H1 (cell line): Measurements from ENCODE around the gene NEK2. TPM values are rescaled to one million over a fixed set of nuclear protein-coding genes. Genes with fewer than 3 reads are reported as not detected.

Experiments used
- CTCF ChIA-PET: fragments of 300-600 bp; sonication (Branson Sonifier 250); formaldehyde crosslinking; loops from one replicate; lab custom pipeline; 2021; ENCODE audit not compliant: partially characterized antibody; lab: Charles Lee
- POLR2A ChIA-PET: fragments of 300-600 bp; sonication (Branson Sonifier 250); formaldehyde crosslinking; loops from one replicate; lab custom pipeline; 2021; ENCODE audit warnings: inconsistent platforms; ENCODE audit not compliant: partially characterized antibody; lab: Charles Lee
- DNase-seq, 2 experiments: peaks; one replicate each; pipeline versions ENCODE4 v3.0.0 to v3.0.0-alpha.2; 2010 to 2022; ENCODE audit warnings: low spot score in 2 of 2, low read depth in 1 of 2, mixed read lengths in 1 of 2
- FAIRE-seq: peaks from 2 replicates; lab custom pipeline; 2011; peaks lifted over from hg19 to GRCh38; lab: Jason Lieb, UNC
- H2AFZ ChIP-seq: 2 replicates; pipeline ENCODE4 v1.8.1; 2012; ENCODE audit warnings: low read length, inconsistent platforms
- H2AK5ac ChIP-seq: 2 replicates; pipeline ENCODE4 v1.6.1; 2013; ENCODE audit warnings: low read depth, low read length
- H2BK120ac ChIP-seq: replicated peaks from 2 replicates; pipeline ENCODE3; 2013; ENCODE audit warnings: low read depth, low read length, inconsistent platforms
- H2BK12ac ChIP-seq: 2 replicates; pipeline ENCODE4 v1.6.1; 2013; ENCODE audit warnings: low read depth, low read length
- H2BK15ac ChIP-seq: 2 replicates; pipeline ENCODE4 v1.6.1; 2013; ENCODE audit warnings: low read length
- H2BK20ac ChIP-seq: 2 replicates; pipeline ENCODE4 v1.6.1; 2013; ENCODE audit warnings: low read length
- H2BK5ac ChIP-seq: 2 replicates; pipeline ENCODE4 v1.6.1; 2013; ENCODE audit warnings: low read depth, low read length
- H3K14ac ChIP-seq: 2 replicates; pipeline ENCODE4 v1.6.1; 2013; ENCODE audit warnings: inconsistent platforms; ENCODE audit not compliant: insufficient read length
- H3K18ac ChIP-seq: 2 replicates; pipeline ENCODE4 v1.6.1; 2013; ENCODE audit warnings: low read length; ENCODE audit errors: extremely low read depth
- H3K23ac ChIP-seq: 2 replicates; pipeline ENCODE4 v1.6.1; 2013; ENCODE audit warnings: inconsistent platforms; ENCODE audit not compliant: insufficient read length
- H3K23me2 ChIP-seq: 2 replicates; pipeline ENCODE4 v1.6.1; 2013; ENCODE audit warnings: low read depth, low read length
- H3K27ac ChIP-seq: 2 replicates; pipeline ENCODE4 v1.6.1; 2011; ENCODE audit warnings: low read depth, low read length, inconsistent platforms
- H3K27me3 ChIP-seq, 4 experiments: replicated peaks in 1 of 4; 1 replicate in 1 of 4; 2 replicates in 3 of 4; pipeline versions ENCODE4 v1.6.1 to v1.8.1; 2011 to 2013; ENCODE audit warnings: low read length in 3 of 4, mild to moderate bottlenecking in 3 of 4, inconsistent platforms in 2 of 4, mixed read lengths in 2 of 4, moderate library complexity in 1 of 4; ENCODE audit not compliant: control insufficient read depth in 3 of 4, insufficient read depth in 3 of 4; ENCODE audit errors: extremely low read depth in 1 of 4
- H3K36me3 ChIP-seq, 4 experiments: 2 replicates each; pipeline versions ENCODE4 v1.6.1 to v1.8.1; 2011 to 2013; ENCODE audit warnings: mild to moderate bottlenecking in 4 of 4, low read length in 3 of 4, moderate library complexity in 2 of 4, control low read depth in 1 of 4, inconsistent platforms in 1 of 4; ENCODE audit not compliant: insufficient read depth in 4 of 4, control insufficient read depth in 2 of 4
- H3K4ac ChIP-seq: replicated peaks from 2 replicates; pipeline ENCODE3; 2013; ENCODE audit warnings: low read length, low read depth, mixed read lengths, inconsistent platforms; ENCODE audit not compliant: insufficient read length
- H3K4me1 ChIP-seq, 4 experiments: replicated peaks in 1 of 4; 1 replicate in 1 of 4; 2 replicates in 3 of 4; pipeline versions ENCODE4 v1.6.1 to v1.8.1; 2011 to 2013; ENCODE audit warnings: low read length in 3 of 4, inconsistent platforms in 2 of 4, mixed read lengths in 1 of 4; ENCODE audit not compliant: insufficient read depth in 4 of 4, control insufficient read depth in 3 of 4
- H3K4me2 ChIP-seq, 2 experiments: 2 replicates each; pipeline versions ENCODE4 v1.6.1 to v1.8.1; 2011 to 2013; ENCODE audit warnings: low read depth in 2 of 2, low read length in 2 of 2, control low read depth in 1 of 2, inconsistent platforms in 1 of 2, mild to moderate bottlenecking in 1 of 2; ENCODE audit not compliant: insufficient read depth in 1 of 2
- H3K4me3 ChIP-seq, 4 experiments: fragments of 200-600, 300-600 bp in 1 of 4; sonication (generic), shearing (Covaris generic), sonication (Bioruptor Twin) in 1 of 4; 2 replicates each; pipeline versions ENCODE4 v1.5.1 to v1.8.1; 2011 to 2016; ENCODE audit warnings: low read length in 4 of 4, low read depth in 3 of 4, control low read depth in 2 of 4, inconsistent platforms in 2 of 4, mild to moderate bottlenecking in 2 of 4, mixed read lengths in 1 of 4, moderate library complexity in 1 of 4; ENCODE audit not compliant: insufficient read depth in 2 of 4; ENCODE audit errors: extremely low read depth in 1 of 4
- H3K56ac ChIP-seq: replicated peaks from 2 replicates; pipeline ENCODE3; 2013; ENCODE audit warnings: low read depth, mild to moderate bottlenecking, mixed read lengths, low read length, inconsistent platforms; ENCODE audit not compliant: insufficient read length
- H3K79me1 ChIP-seq: 2 replicates; pipeline ENCODE4 v1.6.1; 2013; ENCODE audit warnings: low read depth, low read length, control low read depth
- H3K79me2 ChIP-seq, 2 experiments: 2 replicates each; pipeline versions ENCODE4 v1.6.1 to v1.8.1; 2012 to 2013; ENCODE audit warnings: low read length in 2 of 2, mild to moderate bottlenecking in 2 of 2, inconsistent platforms in 1 of 2; ENCODE audit not compliant: insufficient read depth in 2 of 2, control insufficient read depth in 1 of 2
- H3K9ac ChIP-seq, 4 experiments: replicated peaks in 1 of 4; 1 replicate in 1 of 4; 2 replicates in 3 of 4; pipeline versions ENCODE4 v1.6.1 to v1.8.1; 2011 to 2013; ENCODE audit warnings: low read depth in 3 of 4, low read length in 3 of 4, control low read depth in 2 of 4, mild to moderate bottlenecking in 2 of 4, moderate library complexity in 2 of 4, inconsistent platforms in 1 of 4; ENCODE audit errors: extremely low read depth in 1 of 4
- H3K9me3 ChIP-seq, 2 experiments: 2 replicates each; pipeline versions ENCODE4 v1.6.1 to v1.8.1; 2012 to 2013; ENCODE audit warnings: mild to moderate bottlenecking in 2 of 2, moderate library complexity in 2 of 2, control low read depth in 1 of 2, inconsistent platforms in 1 of 2, low read depth in 1 of 2, low read length in 1 of 2, mixed read lengths in 1 of 2; ENCODE audit not compliant: insufficient read depth in 2 of 2
- H4K20me1 ChIP-seq, 2 experiments: replicated peaks in 1 of 2; 2 replicates each; pipeline versions ENCODE3 to v1.8.1; 2011 to 2013; ENCODE audit warnings: inconsistent platforms in 2 of 2, low read length in 2 of 2, mild to moderate bottlenecking in 1 of 2; ENCODE audit not compliant: insufficient read depth in 2 of 2, control insufficient read depth in 1 of 2
- H4K5ac ChIP-seq: 2 replicates; pipeline ENCODE4 v1.6.1; 2013; ENCODE audit warnings: low read length, low read depth, mixed read lengths, inconsistent platforms; ENCODE audit not compliant: insufficient read length
- H4K8ac ChIP-seq: 2 replicates; pipeline ENCODE4 v1.8.0; 2013; ENCODE audit warnings: mild to moderate bottlenecking, moderate library complexity, low read length, inconsistent platforms; ENCODE audit not compliant: insufficient read depth; ENCODE audit errors: extremely low read depth
- H4K91ac ChIP-seq: replicated peaks from 2 replicates; pipeline ENCODE3; 2013; ENCODE audit warnings: low read length, mixed read lengths, inconsistent platforms; ENCODE audit not compliant: insufficient read length
- CHD1 ChIP-seq: IDR thresholded peaks from 2 replicates; pipeline ENCODE4 v1.6.1; 2012; ENCODE audit warnings: low read depth, low read length, improper control_type of control experiment
- CTBP2 ChIP-seq: IDR thresholded peaks from 2 replicates; pipeline ENCODE4 v1.7.0; 2011; ENCODE audit warnings: borderline replicate concordance, mild to moderate bottlenecking, moderate library complexity, mixed read lengths, low read length; ENCODE audit not compliant: insufficient read depth, insufficient read length
- NANOG ChIP-seq: IDR thresholded peaks from 2 replicates; pipeline ENCODE4 v1.6.1; 2011; ENCODE audit warnings: low read length, low read depth, mild to moderate bottlenecking, inconsistent platforms; ENCODE audit not compliant: insufficient read depth, poor library complexity, severe bottlenecking
- SP2 ChIP-seq: IDR thresholded peaks from 2 replicates; pipeline ENCODE4 v1.6.1; 2012; ENCODE audit warnings: mild to moderate bottlenecking, low read length, inconsistent platforms
- WGBS, 2 experiments: shearing (Covaris generic) in 1 of 2; methylation state at CpG; one replicate each; pipeline versions ENCODE4 v1.1.6 to v1.1.7; 2013 to 2015; ENCODE audit warnings: low lambda C conversion rate in 2 of 2, mixed read lengths in 2 of 2, inconsistent platforms in 1 of 2, low coverage in 1 of 2, missing lambda C conversion rate in 1 of 2; ENCODE audit not compliant: insufficient replicate concordance in 2 of 2, insufficient coverage in 1 of 2, insufficient read length in 1 of 2; ENCODE audit errors: extremely low coverage in 1 of 2, missing lambda C conversion rate in 1 of 2; 5-methylcytosine and 5-hydroxymethylcytosine counted together
- polyA plus RNA-seq, 7 experiments: library from polyadenylated mRNA; depleted of rRNA in 3 of 7; stranded (reverse) in 5 of 7; unstranded in 2 of 7; fragments of >200 nt in 5 of 7; fragments of 200-250 nt in 2 of 7; gene quantifications; 1 replicate in 5 of 7; 2 replicates in 1 of 7; 4 replicates in 1 of 7; pipeline versions ENCODE4 v1.2.1 to v1.2.3, GENCODE V29; 2011 to 2013; ENCODE audit warnings: missing spikeins in 2 of 7, mixed read lengths in 2 of 7
- total RNA-seq: library from RNA; stranded (reverse); fragmentation: NEBNext Ultra II Directional; extraction: Animal tissue kit (Norgen Biotek cat#: 25700); gene quantifications from 2 replicates; pipeline ENCODE4 v1.2.1, GENCODE V29; 2021

NEK2 gene
- total and polyA plus RNA-seq, 2 of the 8 experiments (the other 6 are each of a cell fraction or from before 2014, with no cell fraction given): 8.4 to 22.9 TPM

GRCh38 chr1:211647711-211648121 is 27.7 kb downstream of the NEK2 start:
- H3K56ac ChIP-seq: no peak overlapping the region
- no peaks in the 10 kb centered on the region; the same call in 1 of the 2 replicates for H3K23me2 ChIP-seq
- no peak overlapping the region for H2AFZ ChIP-seq
- FAIRE-seq (no peak), DNase-seq (no peak)
- H3K79me2 ChIP-seq: no peaks in the 10 kb centered on the region
- no peak overlapping the region for H2BK120ac ChIP-seq
- no peak overlapping the region for H2AK5ac ChIP-seq
- H3K9ac ChIP-seq: no peak overlapping the region
- H2BK5ac ChIP-seq: no peak overlapping the region
- H2BK15ac ChIP-seq: no peak overlapping the region
- H3K18ac ChIP-seq: no peak overlapping the region
- H4K8ac ChIP-seq: no peak overlapping the region
- H3K4me2 ChIP-seq: no peak overlapping the region
- H3K4me1 ChIP-seq: peaks cover 0 to 3% (median 2%) of the 10 kb centered on the region in 4 experiments; a peak in 2 of 7 replicates
- H3K4me3 ChIP-seq: no peak overlapping the region
- WGBS, 2 experiments: 89% methylated on average over 4 of the region's 4 CpGs; no CpG with 5 or more reads in 1 of the 2 experiments
- H3K9me3 ChIP-seq: no peaks in the 10 kb centered on the region
- H2BK20ac ChIP-seq: no peak overlapping the region
- TF ChIP-seq NANOG (no peak), CTBP2 (no peak), SP2 (no peak), CHD1 (no peak)
- ChIA-PET POLR2A (interaction anchor here (1.5 kb wide), 1 partner anchor 68 kb away, joined by 4 read pairs; the partner anchor contains the start of gene SLC30A1), CTCF (interaction anchor here (0.5 to 10.4 kb wide), 18 partner anchors 7 to 280 kb away, joined by 3 to 154 read pairs (median 4); partner anchors contain the start of gene SLC30A1)
- H3K14ac ChIP-seq: no peak overlapping the region
- no peak overlapping the region for H4K91ac ChIP-seq
- H3K27ac ChIP-seq: no peak overlapping the region
- no peak overlapping the region for H3K23ac ChIP-seq
- H2BK12ac ChIP-seq: no peak overlapping the region
- H3K79me1 ChIP-seq: no peaks in the 10 kb centered on the region
- no peak overlapping the region for H3K4ac ChIP-seq
- no peaks in the 10 kb centered on the region for H4K20me1 ChIP-seq
- H3K36me3 ChIP-seq: no peaks in the 10 kb centered on the region
- H3K27me3 ChIP-seq: no peaks in the 10 kb centered on the region
- no peak overlapping the region for H4K5ac ChIP-seq
